Neural cell (in vitro differentiated cells): ENCODE data around the gene FAM32A. TPM values are rescaled to one million over a fixed set of nuclear protein-coding genes. Genes with fewer than 3 reads are reported as not detected.

ENCODE experiments used
- H2AFZ ChIP-seq: fragments of 200-600, 300-800 bp; sonication (generic), shearing (Covaris generic); 2 replicates; pipeline ENCODE4 v1.6.0; 2014; ENCODE audit warnings: low read depth, mild to moderate bottlenecking, antibody characterized with exemption, low read length, moderate library complexity
- H3F3A ChIP-seq: fragments of 200-600 bp; shearing (Covaris generic); 2 replicates; pipeline ENCODE4 v1.6.1; 2016; ENCODE audit warnings: mild to moderate bottlenecking, moderate library complexity, mixed read lengths, antibody characterized with exemption, low read length; ENCODE audit not compliant: insufficient read depth, poor library complexity, severe bottlenecking
- H3K27ac ChIP-seq: fragments of 200-600, 300-800 bp; sonication (generic), shearing (Covaris generic); 2 replicates; pipeline ENCODE4 v1.5.1; 2014; ENCODE audit warnings: mild to moderate bottlenecking, low read length, moderate library complexity
- H3K27me3 ChIP-seq: fragments of 300-800, 200-600 bp; sonication (generic), shearing (Covaris generic); 2 replicates; pipeline ENCODE4 v1.6.0; 2014; ENCODE audit warnings: mild to moderate bottlenecking, low read depth, low read length, moderate library complexity; ENCODE audit not compliant: insufficient read depth
- H3K36me3 ChIP-seq: fragments of 300-800, 200-600 bp; sonication (generic), shearing (Covaris generic); 2 replicates; pipeline ENCODE4 v1.5.1; 2014; ENCODE audit warnings: mild to moderate bottlenecking, antibody characterized with exemption, low read length, moderate library complexity; ENCODE audit not compliant: insufficient read depth
- H3K4me2 ChIP-seq: fragments of 300-800, 200-600 bp; sonication (generic), shearing (Covaris generic); 2 replicates; pipeline ENCODE4 v1.6.0; 2014; ENCODE audit warnings: mild to moderate bottlenecking, low read length
- H3K4me3 ChIP-seq: fragments of 300-800, 200-600 bp; sonication (generic), shearing (Covaris generic); 2 replicates; pipeline ENCODE4 v1.5.1; 2014; ENCODE audit warnings: mild to moderate bottlenecking, low read length, moderate library complexity
- H3K79me2 ChIP-seq: fragments of 200-600 bp; shearing (Covaris generic); replicated peaks from 2 replicates; pipeline ENCODE4 v1.6.0; 2014; ENCODE audit warnings: mild to moderate bottlenecking, low read length, moderate library complexity; ENCODE audit not compliant: insufficient read depth
- H3K9ac ChIP-seq: fragments of 300-800, 200-600 bp; sonication (generic), shearing (Covaris generic); 2 replicates; pipeline ENCODE4 v1.6.1; 2016; ENCODE audit warnings: mild to moderate bottlenecking, low read length, mixed read lengths
- H3K9me2 ChIP-seq: fragments of 200-600 bp; shearing (Covaris generic); 2 replicates; pipeline ENCODE4 v1.6.1; 2016; ENCODE audit warnings: mild to moderate bottlenecking, low read length, mixed read lengths; ENCODE audit not compliant: insufficient read depth
- H3K9me3 ChIP-seq: fragments of 200-600, 300-800 bp; sonication (generic), shearing (Covaris generic); 2 replicates; pipeline ENCODE4 v1.6.1; 2016; ENCODE audit warnings: mild to moderate bottlenecking, mixed run types, low read length, moderate library complexity, mixed read lengths
- H4K20me1 ChIP-seq: fragments of 200-600 bp; shearing (Covaris generic); 2 replicates; pipeline ENCODE4 v1.6.1; 2016; ENCODE audit warnings: mild to moderate bottlenecking, mixed run types; ENCODE audit not compliant: insufficient read depth
- EP300 ChIP-seq: fragments of 450-650 bp; conservative IDR thresholded peaks from 2 replicates; pipeline ENCODE4 v1.6.1; 2014; ENCODE audit warnings: antibody characterized with exemption, mild to moderate bottlenecking, moderate library complexity; ENCODE audit not compliant: poor library complexity, severe bottlenecking
- EZH2 ChIP-seq: fragments of 200-600, 300-800 bp; shearing (Covaris generic), sonication (generic); IDR thresholded peaks from 2 replicates; pipeline ENCODE4 v1.6.1; 2014; ENCODE audit warnings: antibody characterized with exemption, low read length, borderline replicate concordance, mild to moderate bottlenecking; ENCODE audit not compliant: insufficient read depth, poor library complexity, severe bottlenecking
- MXI1 ChIP-seq: fragments of 450-650 bp; conservative IDR thresholded peaks from 2 replicates; pipeline ENCODE4 v1.6.1; 2014; ENCODE audit warnings: antibody characterized with exemption, mild to moderate bottlenecking; ENCODE audit not compliant: poor library complexity, severe bottlenecking
- POLR2AphosphoS5 ChIP-seq: IDR thresholded peaks from 2 replicates; pipeline ENCODE4 v1.6.1; 2012
- RAD21 ChIP-seq: fragments of 450-650 bp; conservative IDR thresholded peaks from 2 replicates; pipeline ENCODE4 v1.6.1; 2014; ENCODE audit warnings: antibody characterized with exemption, mild to moderate bottlenecking, moderate library complexity
- SMC3 ChIP-seq: fragments of 450-650 bp; conservative IDR thresholded peaks from 2 replicates; pipeline ENCODE4 v1.6.1; 2014; ENCODE audit warnings: antibody characterized with exemption, mild to moderate bottlenecking, moderate library complexity; ENCODE audit not compliant: poor library complexity
- TAF1 ChIP-seq: IDR thresholded peaks from 2 replicates; pipeline ENCODE4 v1.6.1; 2012; ENCODE audit warnings: low read depth
- polyA plus RNA-seq: library from polyadenylated mRNA; depleted of rRNA; stranded (reverse); fragments of >200 nt; gene quantifications from 2 replicates; pipeline ENCODE4 v1.2.3, GENCODE V29; 2014
- TF ChIP-seq, protein P1 (sequence below): IDR thresholded peaks from 2 replicates; pipeline ENCODE4 v1.6.1; 2012; ENCODE audit warnings: borderline replicate concordance
- TF ChIP-seq, protein P2 (sequence below): fragments of 450-650 bp; IDR thresholded peaks from 2 replicates; pipeline ENCODE4 v1.5.1; 2014; ENCODE audit warnings: antibody characterized with exemption, mild to moderate bottlenecking, moderate library complexity; ENCODE audit not compliant: poor library complexity, severe bottlenecking

FAM32A gene
- polyA plus RNA-seq, 1 donor from 2014 or later, result 545 TPM

DNA sequence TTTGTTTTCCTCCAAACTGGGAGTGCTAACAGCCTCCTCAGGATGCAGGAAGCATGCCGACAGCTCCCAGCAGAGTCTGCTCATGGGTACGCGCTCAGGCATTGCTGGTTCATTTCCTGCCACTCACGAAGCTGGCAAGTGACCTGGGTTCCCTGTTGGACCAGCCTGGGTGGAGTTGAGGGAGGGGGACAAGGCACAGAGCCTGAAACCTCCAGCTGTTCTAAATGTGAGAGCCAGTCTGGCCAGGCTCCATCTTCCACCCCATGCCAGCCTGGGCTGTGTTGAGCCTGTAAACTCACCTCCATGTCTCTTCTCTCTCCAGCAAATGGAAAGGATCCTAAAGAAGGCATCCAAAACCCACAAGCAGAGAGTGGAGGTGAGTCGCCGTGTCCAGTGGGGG is 5.0 kb downstream of the FAM32A start:
- Histone ChIP-seq H3K79me2 (peaks cover 21% of the 10 kb centered on the region), H3F3A (no peaks in the 10 kb centered on the region), H3K9ac (no peak overlapping the region), H3K27me3 (no peaks in the 10 kb centered on the region), H2AFZ (no peak overlapping the region), H3K4me3 (no peak overlapping the region), H3K9me3 (no peaks in the 10 kb centered on the region), H3K36me3 (no peaks in the 10 kb centered on the region), H3K27ac (no peak overlapping the region), H3K4me2 (no peak overlapping the region), H3K9me2 (no peaks in the 10 kb centered on the region), H4K20me1 (no peaks in the 10 kb centered on the region)
- TF ChIP-seq EP300 (no peak), SMC3 (no peak), RAD21 (no peak)
- TF ChIP-seq, protein P1, sequence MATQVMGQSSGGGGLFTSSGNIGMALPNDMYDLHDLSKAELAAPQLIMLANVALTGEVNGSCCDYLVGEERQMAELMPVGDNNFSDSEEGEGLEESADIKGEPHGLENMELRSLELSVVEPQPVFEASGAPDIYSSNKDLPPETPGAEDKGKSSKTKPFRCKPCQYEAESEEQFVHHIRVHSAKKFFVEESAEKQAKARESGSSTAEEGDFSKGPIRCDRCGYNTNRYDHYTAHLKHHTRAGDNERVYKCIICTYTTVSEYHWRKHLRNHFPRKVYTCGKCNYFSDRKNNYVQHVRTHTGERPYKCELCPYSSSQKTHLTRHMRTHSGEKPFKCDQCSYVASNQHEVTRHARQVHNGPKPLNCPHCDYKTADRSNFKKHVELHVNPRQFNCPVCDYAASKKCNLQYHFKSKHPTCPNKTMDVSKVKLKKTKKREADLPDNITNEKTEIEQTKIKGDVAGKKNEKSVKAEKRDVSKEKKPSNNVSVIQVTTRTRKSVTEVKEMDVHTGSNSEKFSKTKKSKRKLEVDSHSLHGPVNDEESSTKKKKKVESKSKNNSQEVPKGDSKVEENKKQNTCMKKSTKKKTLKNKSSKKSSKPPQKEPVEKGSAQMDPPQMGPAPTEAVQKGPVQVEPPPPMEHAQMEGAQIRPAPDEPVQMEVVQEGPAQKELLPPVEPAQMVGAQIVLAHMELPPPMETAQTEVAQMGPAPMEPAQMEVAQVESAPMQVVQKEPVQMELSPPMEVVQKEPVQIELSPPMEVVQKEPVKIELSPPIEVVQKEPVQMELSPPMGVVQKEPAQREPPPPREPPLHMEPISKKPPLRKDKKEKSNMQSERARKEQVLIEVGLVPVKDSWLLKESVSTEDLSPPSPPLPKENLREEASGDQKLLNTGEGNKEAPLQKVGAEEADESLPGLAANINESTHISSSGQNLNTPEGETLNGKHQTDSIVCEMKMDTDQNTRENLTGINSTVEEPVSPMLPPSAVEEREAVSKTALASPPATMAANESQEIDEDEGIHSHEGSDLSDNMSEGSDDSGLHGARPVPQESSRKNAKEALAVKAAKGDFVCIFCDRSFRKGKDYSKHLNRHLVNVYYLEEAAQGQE, result no peak

DNA sequence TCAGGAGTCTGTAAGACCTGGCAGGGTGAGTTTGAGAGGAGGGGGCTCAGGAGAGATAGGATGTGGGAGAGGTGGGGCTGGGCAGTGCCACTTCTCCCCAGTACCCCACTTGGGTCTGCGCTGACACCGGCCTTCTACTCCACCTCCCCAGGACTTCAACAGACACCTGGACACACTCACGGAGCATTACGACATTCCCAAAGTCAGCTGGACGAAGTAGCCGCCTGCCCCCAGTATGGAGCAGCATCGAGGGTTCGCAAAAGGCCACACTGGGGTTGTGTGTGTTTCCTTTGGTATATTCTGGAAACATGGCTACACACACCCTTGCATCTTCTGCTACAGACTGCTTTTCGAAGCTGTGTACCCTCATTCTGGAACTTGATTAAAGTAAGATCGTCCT is 5.5 kb downstream of the FAM32A start:
- Histone ChIP-seq H3K9me3 (no peaks in the 10 kb centered on the region), H2AFZ (no peak overlapping the region), H3K9me2 (no peaks in the 10 kb centered on the region), H3K4me3 (no peak overlapping the region), H3K27me3 (no peaks in the 10 kb centered on the region), H3K4me2 (no peak overlapping the region), H3K79me2 (peaks cover 16% of the 10 kb centered on the region), H3F3A (no peaks in the 10 kb centered on the region), H3K9ac (no peak overlapping the region), H3K27ac (no peak overlapping the region), H3K36me3 (no peaks in the 10 kb centered on the region), H4K20me1 (no peaks in the 10 kb centered on the region)
- TF ChIP-seq POLR2AphosphoS5 (no peak), RAD21 (no peak), EP300 (no peak), EZH2 (no peak), MXI1 (no peak), SMC3 (no peak), TAF1 (no peak)
- TF ChIP-seq, protein P1, result no peak
- TF ChIP-seq, protein P2, sequence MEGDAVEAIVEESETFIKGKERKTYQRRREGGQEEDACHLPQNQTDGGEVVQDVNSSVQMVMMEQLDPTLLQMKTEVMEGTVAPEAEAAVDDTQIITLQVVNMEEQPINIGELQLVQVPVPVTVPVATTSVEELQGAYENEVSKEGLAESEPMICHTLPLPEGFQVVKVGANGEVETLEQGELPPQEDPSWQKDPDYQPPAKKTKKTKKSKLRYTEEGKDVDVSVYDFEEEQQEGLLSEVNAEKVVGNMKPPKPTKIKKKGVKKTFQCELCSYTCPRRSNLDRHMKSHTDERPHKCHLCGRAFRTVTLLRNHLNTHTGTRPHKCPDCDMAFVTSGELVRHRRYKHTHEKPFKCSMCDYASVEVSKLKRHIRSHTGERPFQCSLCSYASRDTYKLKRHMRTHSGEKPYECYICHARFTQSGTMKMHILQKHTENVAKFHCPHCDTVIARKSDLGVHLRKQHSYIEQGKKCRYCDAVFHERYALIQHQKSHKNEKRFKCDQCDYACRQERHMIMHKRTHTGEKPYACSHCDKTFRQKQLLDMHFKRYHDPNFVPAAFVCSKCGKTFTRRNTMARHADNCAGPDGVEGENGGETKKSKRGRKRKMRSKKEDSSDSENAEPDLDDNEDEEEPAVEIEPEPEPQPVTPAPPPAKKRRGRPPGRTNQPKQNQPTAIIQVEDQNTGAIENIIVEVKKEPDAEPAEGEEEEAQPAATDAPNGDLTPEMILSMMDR, result no peak
